ENCODE measurements around the gene UBE2D1.
A peak's percentile ranks its signal among the peaks of the same experiment; 100 is the strongest.

UBE2D1 gene

GRCh38 chr10:58394471-58394870, 59.7 kb downstream of the UBE2D1 start:
- Histone ChIP-seq H3K23ac (ENCODE audit: low read depth, low read length, poor library complexity) (no peak overlapping the region), H3K18ac (ENCODE audit: low read length) (no peak overlapping the region), H3K14ac (ENCODE audit: low read length) (no peak overlapping the region), H3K4me2 (ENCODE audit: insufficient read depth, low read length, poor library complexity, severe bottlenecking) (no peak overlapping the region), H2AK5ac (ENCODE audit: low read depth, low read length) (no peak overlapping the region), H4K8ac (ENCODE audit: low read depth, low read length) (no peak overlapping the region), H4K91ac (ENCODE audit: low read depth, low read length, poor library complexity) (no peak overlapping the region), H2BK15ac (ENCODE audit: low read length) (no peak overlapping the region), H3K27me3 (ENCODE audit: control insufficient read depth in 3 of 3, insufficient read depth in 3 of 3, low read depth in 1 of 3, low read length in 3 of 3) (no peaks in the 10 kb centered on the region), H3K79me1 (ENCODE audit: low read depth, low read length) (no peaks in the 10 kb centered on the region), H2BK12ac (ENCODE audit: low read length) (no peak overlapping the region), H3K9ac (ENCODE audit: low read depth, low read length, poor library complexity) (no peak overlapping the region), H3K27ac (replicated peaks; ENCODE audit: low read length) (no peak overlapping the region), H3K36me3 (replicated peaks in 1 of 2; ENCODE audit: control insufficient read depth in 2 of 2, insufficient read depth in 2 of 2, low read length in 2 of 2) (peaks cover 14 to 98% of the 10 kb centered on the region in 2 donors), H3K4me1 (ENCODE audit: control insufficient read depth in 2 of 2, insufficient read depth in 1 of 2, low read depth in 1 of 2, low read length in 2 of 2) (no peaks in the 10 kb centered on the region), H2BK120ac (ENCODE audit: low read depth, low read length) (no peak overlapping the region), H3K9me3 (replicated peaks in 1 of 2; ENCODE audit: control insufficient read depth in 2 of 2, insufficient read depth in 1 of 2, low read depth in 1 of 2, low read length in 2 of 2) (no peaks in the 10 kb centered on the region), H2BK5ac (ENCODE audit: low read length) (no peak overlapping the region), H3K4ac (ENCODE audit: low read length) (no peak overlapping the region), H3K4me3 (ENCODE audit: low read length in 2 of 2) (no peak overlapping the region), H2AFZ (ENCODE audit: low read length) (no peak overlapping the region)
- no peak for DNase-seq (ENCODE audit: low spot score)

DNA sequence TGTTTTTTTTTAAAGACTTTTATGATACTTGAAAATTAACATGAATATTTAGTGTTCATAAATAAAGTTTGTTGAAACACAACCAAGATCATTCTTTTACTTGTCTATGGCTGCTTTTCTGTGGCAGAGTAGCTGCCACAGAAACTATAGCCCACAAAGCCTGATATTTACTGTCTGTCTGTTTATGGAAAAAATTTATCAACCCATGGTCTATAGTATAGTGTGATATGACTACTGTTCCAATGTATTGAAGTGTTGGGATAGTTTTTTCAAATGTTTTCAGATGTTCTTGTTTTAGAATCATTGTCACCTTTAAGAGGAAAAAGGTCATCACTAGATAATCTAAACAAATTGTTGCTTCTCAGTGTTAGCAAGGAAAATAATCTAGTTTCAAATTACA, 61.3 kb downstream of the UBE2D1 start:
- Histone ChIP-seq H3K14ac (ENCODE audit: low read length) (no peak overlapping the region), H3K4me1 (ENCODE audit: control insufficient read depth in 2 of 2, insufficient read depth in 1 of 2, low read depth in 1 of 2, low read length in 2 of 2) (no peaks in the 10 kb centered on the region), H3K79me1 (ENCODE audit: low read depth, low read length) (no peaks in the 10 kb centered on the region), H2AFZ (ENCODE audit: low read length) (no peak overlapping the region), H3K36me3 (replicated peaks in 1 of 2; ENCODE audit: control insufficient read depth in 2 of 2, insufficient read depth in 2 of 2, low read length in 2 of 2) (peaks cover 11 to 88% of the 10 kb centered on the region in 2 donors), H3K23ac (ENCODE audit: low read depth, low read length, poor library complexity) (no peak overlapping the region), H2BK15ac (ENCODE audit: low read length) (no peak overlapping the region), H3K9me3 (replicated peaks in 1 of 2; ENCODE audit: control insufficient read depth in 2 of 2, insufficient read depth in 1 of 2, low read depth in 1 of 2, low read length in 2 of 2) (no peaks in the 10 kb centered on the region), H3K18ac (ENCODE audit: low read length) (no peak overlapping the region), H3K27ac (replicated peaks; ENCODE audit: low read length) (no peak overlapping the region), H3K4ac (ENCODE audit: low read length) (no peak overlapping the region), H2BK120ac (ENCODE audit: low read depth, low read length) (no peak overlapping the region), H4K8ac (ENCODE audit: low read depth, low read length) (no peak overlapping the region), H3K9ac (ENCODE audit: low read depth, low read length, poor library complexity) (no peak overlapping the region), H3K4me2 (ENCODE audit: insufficient read depth, low read length, poor library complexity, severe bottlenecking) (no peak overlapping the region), H4K91ac (ENCODE audit: low read depth, low read length, poor library complexity) (no peak overlapping the region), H3K4me3 (ENCODE audit: low read length in 2 of 2) (no peak overlapping the region), H2AK5ac (ENCODE audit: low read depth, low read length) (no peak overlapping the region), H3K27me3 (ENCODE audit: control insufficient read depth in 3 of 3, insufficient read depth in 3 of 3, low read depth in 1 of 3, low read length in 3 of 3) (no peaks in the 10 kb centered on the region), H2BK12ac (ENCODE audit: low read length) (no peak overlapping the region), H2BK5ac (ENCODE audit: low read length) (no peak overlapping the region)
- DNase-seq (ENCODE audit: low spot score) = no peak

DNA sequence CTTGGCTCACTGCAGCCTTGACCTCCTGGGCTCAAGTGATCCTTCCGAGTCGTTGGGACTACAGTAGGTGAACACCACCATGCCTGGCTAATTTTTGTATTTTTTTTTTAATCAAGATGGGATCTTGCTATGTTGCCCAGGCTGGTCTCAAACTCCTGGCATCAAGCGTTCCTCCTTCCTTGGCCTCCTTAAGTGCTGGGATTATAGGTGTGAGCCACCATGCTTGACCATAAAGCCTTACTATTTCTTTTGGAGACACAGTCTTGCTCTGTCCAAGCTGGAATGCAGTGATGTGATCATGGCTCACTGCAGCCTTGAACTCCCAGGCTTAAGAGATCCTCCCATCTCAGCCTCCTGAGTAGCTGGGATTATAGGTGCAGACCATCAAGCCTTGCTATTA, 63.0 kb downstream of the UBE2D1 start:
- Histone ChIP-seq H3K18ac (ENCODE audit: low read length) (no peak overlapping the region), H3K14ac (ENCODE audit: low read length) (no peak overlapping the region), H3K36me3 (replicated peaks in 1 of 2; ENCODE audit: control insufficient read depth in 2 of 2, insufficient read depth in 2 of 2, low read length in 2 of 2) (peaks cover 8 to 71% of the 10 kb centered on the region in 2 donors), H4K91ac (ENCODE audit: low read depth, low read length, poor library complexity) (no peak overlapping the region), H3K4me3 (ENCODE audit: low read length in 2 of 2) (no peak overlapping the region), H3K9ac (ENCODE audit: low read depth, low read length, poor library complexity) (no peak overlapping the region), H2BK5ac (ENCODE audit: low read length) (no peak overlapping the region), H2BK120ac (ENCODE audit: low read depth, low read length) (no peak overlapping the region), H3K23ac (ENCODE audit: low read depth, low read length, poor library complexity) (no peak overlapping the region), H2AFZ (ENCODE audit: low read length) (no peak overlapping the region), H4K8ac (ENCODE audit: low read depth, low read length) (peak overlapping the region; percentile 17), H2AK5ac (ENCODE audit: low read depth, low read length) (no peak overlapping the region), H2BK15ac (ENCODE audit: low read length) (no peak overlapping the region), H3K79me1 (ENCODE audit: low read depth, low read length) (no peaks in the 10 kb centered on the region), H3K27me3 (ENCODE audit: control insufficient read depth in 3 of 3, insufficient read depth in 3 of 3, low read depth in 1 of 3, low read length in 3 of 3) (no peaks in the 10 kb centered on the region), H3K27ac (replicated peaks; ENCODE audit: low read length) (no peak overlapping the region), H3K4me2 (ENCODE audit: insufficient read depth, low read length, poor library complexity, severe bottlenecking) (no peak overlapping the region), H3K4me1 (ENCODE audit: control insufficient read depth in 2 of 2, insufficient read depth in 1 of 2, low read depth in 1 of 2, low read length in 2 of 2) (no peaks in the 10 kb centered on the region), H2BK12ac (ENCODE audit: low read length) (no peak overlapping the region), H3K9me3 (replicated peaks in 1 of 2; ENCODE audit: control insufficient read depth in 2 of 2, insufficient read depth in 1 of 2, low read depth in 1 of 2, low read length in 2 of 2) (no peaks in the 10 kb centered on the region), H3K4ac (ENCODE audit: low read length) (no peak overlapping the region)
- DNase-seq (ENCODE audit: low spot score) = no peak
- WGBS, 2 donors (ENCODE audit: extremely low coverage in 2 of 2, insufficient read length in 2 of 2, insufficient replicate concordance in 1 of 2) = no CpG with 5 or more reads among the region's 3 CpGs

GRCh38 chr10:58399410-58399809, 64.6 kb downstream of the UBE2D1 start:
- H3K9me3 ChIP-seq (replicated peaks in 1 of 2; ENCODE audit: control insufficient read depth in 2 of 2, insufficient read depth in 1 of 2, low read depth in 1 of 2, low read length in 2 of 2) = no peaks in the 10 kb centered on the region
- no peak overlapping the region for H3K9ac ChIP-seq (ENCODE audit: low read depth, low read length, poor library complexity)
- no peak overlapping the region for H2AK5ac ChIP-seq (ENCODE audit: low read depth, low read length)
- H3K14ac ChIP-seq (ENCODE audit: low read length) = no peak overlapping the region
- no peak overlapping the region for H2BK120ac ChIP-seq (ENCODE audit: low read depth, low read length)
- H3K36me3 ChIP-seq (replicated peaks in 1 of 2; ENCODE audit: control insufficient read depth in 2 of 2, insufficient read depth in 2 of 2, low read length in 2 of 2) = peaks cover 7 to 56% of the 10 kb centered on the region in 2 donors
- no peak overlapping the region for H3K27ac ChIP-seq (replicated peaks; ENCODE audit: low read length)
- H4K91ac ChIP-seq (ENCODE audit: low read depth, low read length, poor library complexity) = no peak overlapping the region
- H3K4me2 ChIP-seq (ENCODE audit: insufficient read depth, low read length, poor library complexity, severe bottlenecking) = no peak overlapping the region
- no peak overlapping the region for H2BK12ac ChIP-seq (ENCODE audit: low read length)
- H2BK15ac ChIP-seq (ENCODE audit: low read length) = no peak overlapping the region
- H3K4me1 ChIP-seq (ENCODE audit: control insufficient read depth in 2 of 2, insufficient read depth in 1 of 2, low read depth in 1 of 2, low read length in 2 of 2) = no peaks in the 10 kb centered on the region
- H3K4ac ChIP-seq (ENCODE audit: low read length) = no peak overlapping the region
- no peak overlapping the region for H2BK5ac ChIP-seq (ENCODE audit: low read length)
- H3K79me1 ChIP-seq (ENCODE audit: low read depth, low read length) = no peaks in the 10 kb centered on the region
- no peak overlapping the region for H4K8ac ChIP-seq (ENCODE audit: low read depth, low read length)
- no peak overlapping the region for H2AFZ ChIP-seq (ENCODE audit: low read length)
- no peaks in the 10 kb centered on the region for H3K27me3 ChIP-seq (ENCODE audit: control insufficient read depth in 3 of 3, insufficient read depth in 3 of 3, low read depth in 1 of 3, low read length in 3 of 3)
- no CpG with 5 or more reads among the region's 4 CpGs for WGBS, 2 donors (ENCODE audit: extremely low coverage in 2 of 2, insufficient read length in 2 of 2, insufficient replicate concordance in 1 of 2)
- no peak for DNase-seq (ENCODE audit: low spot score)
- no peak overlapping the region for H3K23ac ChIP-seq (ENCODE audit: low read depth, low read length, poor library complexity)
- no peak overlapping the region for H3K4me3 ChIP-seq (ENCODE audit: low read length in 2 of 2)
- H3K18ac ChIP-seq (ENCODE audit: low read length) = no peak overlapping the region

Data from neuronal stem cell (in vitro differentiated cells).